Glutamatergic neuron (in vitro differentiated cells): ENCODE measurements around the gene CYTH1. TPM values are rescaled to one million over a fixed set of nuclear protein-coding genes. Genes with fewer than 3 reads are reported as not detected.
"Not testable (repeated sequence)": the region's sequence is repeated elsewhere in the genome, so short reads cannot be mapped to it uniquely, and the experiment has no call there.

ENCODE experiments used
- DNase-seq: peaks from one replicate; pipeline ENCODE4 v3.0.0; 2022
- H3K27ac Mint-ChIP-seq: one replicate; pipeline ENCODE4 v1.8.0; 2020; ENCODE audit warnings: mild to moderate bottlenecking, mixed read lengths, inconsistent platforms; ENCODE audit not compliant: unreplicated experiment
- H3K27me3 Mint-ChIP-seq: one replicate; pipeline ENCODE4 v1.8.0; 2020; ENCODE audit warnings: mild to moderate bottlenecking, moderate library complexity, mixed read lengths, inconsistent platforms; ENCODE audit not compliant: unreplicated experiment
- H3K36me3 Mint-ChIP-seq: one replicate; pipeline ENCODE4 v1.8.0; 2020; ENCODE audit warnings: mild to moderate bottlenecking, mixed read lengths, inconsistent platforms; ENCODE audit not compliant: unreplicated experiment
- H3K4me1 Mint-ChIP-seq: one replicate; pipeline ENCODE4 v1.8.0; 2020; ENCODE audit warnings: mild to moderate bottlenecking, low read depth, mixed read lengths, inconsistent platforms; ENCODE audit not compliant: unreplicated experiment
- H3K4me3 Mint-ChIP-seq: one replicate; pipeline ENCODE4 v1.8.0; 2020; ENCODE audit warnings: mild to moderate bottlenecking, mixed read lengths, inconsistent platforms; ENCODE audit not compliant: unreplicated experiment
- H3K9me3 Mint-ChIP-seq: one replicate; pipeline ENCODE4 v1.8.0; 2020; ENCODE audit warnings: mild to moderate bottlenecking, moderate library complexity, mixed read lengths, inconsistent platforms; ENCODE audit not compliant: unreplicated experiment
- total RNA-seq: library from RNA; stranded (reverse); fragmentation: NEBNext Ultra II Directional; extraction: Animal tissue kit (Norgen Biotek cat#: 25700); gene quantifications from one replicate; pipeline ENCODE4 v1.2.1, GENCODE V29; 2021; ENCODE audit not compliant: unreplicated experiment
- TF ChIP-seq, protein P1 (sequence below): fragments of 200-600 bp; sonication (generic); IDR thresholded peaks from one replicate; pipeline ENCODE4 v1.5.0; 2021; ENCODE audit not compliant: partially characterized antibody, unreplicated experiment

Gene CYTH1
- total RNA-seq, 1 donor from 2014 or later = 57.2 TPM

DNA sequence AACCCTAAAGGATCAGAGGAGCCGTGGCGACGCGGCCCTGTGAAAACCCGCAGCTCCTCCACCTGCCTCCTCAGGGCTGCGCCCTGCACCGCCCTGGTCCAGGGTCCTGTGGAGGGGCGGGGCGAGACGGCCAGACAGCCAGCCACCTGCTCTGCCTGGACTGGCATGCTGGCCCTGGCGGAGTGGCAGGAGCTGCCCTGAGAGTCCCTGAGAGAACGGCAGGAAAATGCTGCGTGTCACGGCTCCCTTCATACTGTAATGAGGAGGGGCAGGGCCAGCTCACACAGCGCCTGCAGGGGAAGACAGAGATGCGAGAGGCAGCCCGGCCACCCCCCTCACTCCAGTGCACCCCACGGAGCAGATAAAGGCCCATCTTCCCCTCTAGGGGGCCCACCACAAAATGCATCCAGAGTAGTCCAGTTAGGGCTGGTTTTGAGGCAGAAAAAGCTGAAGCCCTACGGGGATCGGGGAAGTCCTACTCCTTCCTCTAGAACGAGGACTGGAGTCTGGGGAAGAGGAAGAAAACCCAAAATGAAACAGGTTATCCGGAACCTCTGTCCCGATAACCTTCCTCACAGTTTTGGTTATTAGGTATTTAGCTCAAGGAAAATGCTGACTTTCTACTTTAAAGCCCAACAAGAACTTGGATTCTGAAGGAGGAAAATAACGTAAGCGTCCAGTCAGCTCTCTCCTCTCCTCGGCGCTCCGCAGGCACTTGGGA is 107.3 kb downstream of the CYTH1 start:
- Mint-ChIP-seq H3K27ac (no peak overlapping the region), H3K27me3 (no peaks in the 10 kb centered on the region), H3K4me3 (no peak overlapping the region), H3K36me3 (peaks cover 7% of the 10 kb centered on the region), H3K9me3 (peaks cover 2% of the 10 kb centered on the region), H3K4me1 (peaks cover under 1% of the 10 kb centered on the region)
- TF ChIP-seq, protein P1, sequence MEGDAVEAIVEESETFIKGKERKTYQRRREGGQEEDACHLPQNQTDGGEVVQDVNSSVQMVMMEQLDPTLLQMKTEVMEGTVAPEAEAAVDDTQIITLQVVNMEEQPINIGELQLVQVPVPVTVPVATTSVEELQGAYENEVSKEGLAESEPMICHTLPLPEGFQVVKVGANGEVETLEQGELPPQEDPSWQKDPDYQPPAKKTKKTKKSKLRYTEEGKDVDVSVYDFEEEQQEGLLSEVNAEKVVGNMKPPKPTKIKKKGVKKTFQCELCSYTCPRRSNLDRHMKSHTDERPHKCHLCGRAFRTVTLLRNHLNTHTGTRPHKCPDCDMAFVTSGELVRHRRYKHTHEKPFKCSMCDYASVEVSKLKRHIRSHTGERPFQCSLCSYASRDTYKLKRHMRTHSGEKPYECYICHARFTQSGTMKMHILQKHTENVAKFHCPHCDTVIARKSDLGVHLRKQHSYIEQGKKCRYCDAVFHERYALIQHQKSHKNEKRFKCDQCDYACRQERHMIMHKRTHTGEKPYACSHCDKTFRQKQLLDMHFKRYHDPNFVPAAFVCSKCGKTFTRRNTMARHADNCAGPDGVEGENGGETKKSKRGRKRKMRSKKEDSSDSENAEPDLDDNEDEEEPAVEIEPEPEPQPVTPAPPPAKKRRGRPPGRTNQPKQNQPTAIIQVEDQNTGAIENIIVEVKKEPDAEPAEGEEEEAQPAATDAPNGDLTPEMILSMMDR = no peak
- DNase-seq = no peak

DNA sequence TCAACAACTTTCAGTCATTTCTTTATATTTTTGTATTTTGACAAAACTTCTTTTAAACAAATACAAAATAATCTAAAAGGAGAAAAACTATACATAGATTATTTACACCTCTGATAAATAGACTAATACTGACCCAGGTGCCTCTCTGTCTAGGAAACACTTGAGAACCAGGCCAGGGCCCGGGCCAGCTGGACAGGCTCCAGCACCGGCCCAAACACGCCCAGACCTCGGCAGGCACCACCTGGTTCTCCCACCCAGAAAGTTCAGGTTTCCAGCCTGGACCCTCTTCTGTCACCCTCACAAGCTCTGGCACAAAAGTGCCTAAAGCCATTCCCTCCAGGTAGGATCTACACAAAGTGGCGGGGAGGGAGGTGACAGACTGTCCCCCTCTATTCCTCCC is 107.9 kb downstream of the CYTH1 start:
- TF ChIP-seq, protein P1 = no peak
- H3K36me3 Mint-ChIP-seq = peaks cover 9% of the 10 kb centered on the region
- H3K9me3 Mint-ChIP-seq = peaks cover 6% of the 10 kb centered on the region
- no peak for DNase-seq
- H3K27me3 Mint-ChIP-seq = peaks cover 2% of the 10 kb centered on the region
- H3K4me3 Mint-ChIP-seq = no peak overlapping the region
- no peaks in the 10 kb centered on the region for H3K4me1 Mint-ChIP-seq
- H3K27ac Mint-ChIP-seq = no peak overlapping the region

DNA sequence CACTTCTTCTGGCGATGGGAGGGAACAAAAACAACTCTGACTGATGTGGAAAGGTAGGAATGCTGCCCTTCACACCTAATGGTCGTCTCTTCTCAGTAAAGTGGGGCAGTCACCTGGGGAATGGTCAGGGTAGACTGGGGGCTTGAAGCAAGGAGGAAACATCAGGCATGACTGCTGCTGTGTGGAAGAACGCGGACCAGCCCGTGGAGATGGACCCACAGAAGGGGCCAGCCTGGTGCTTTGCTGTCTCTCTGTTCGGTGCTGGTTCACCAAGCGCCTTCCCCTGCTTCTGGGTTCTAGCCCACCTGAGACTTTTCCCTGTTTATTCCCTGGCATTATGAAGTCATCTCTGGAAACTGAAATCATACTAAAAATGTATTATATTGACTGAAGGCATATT is 108.7 kb downstream of the CYTH1 start:
- H3K27ac Mint-ChIP-seq = no peak overlapping the region
- DNase-seq = no peak

DNA sequence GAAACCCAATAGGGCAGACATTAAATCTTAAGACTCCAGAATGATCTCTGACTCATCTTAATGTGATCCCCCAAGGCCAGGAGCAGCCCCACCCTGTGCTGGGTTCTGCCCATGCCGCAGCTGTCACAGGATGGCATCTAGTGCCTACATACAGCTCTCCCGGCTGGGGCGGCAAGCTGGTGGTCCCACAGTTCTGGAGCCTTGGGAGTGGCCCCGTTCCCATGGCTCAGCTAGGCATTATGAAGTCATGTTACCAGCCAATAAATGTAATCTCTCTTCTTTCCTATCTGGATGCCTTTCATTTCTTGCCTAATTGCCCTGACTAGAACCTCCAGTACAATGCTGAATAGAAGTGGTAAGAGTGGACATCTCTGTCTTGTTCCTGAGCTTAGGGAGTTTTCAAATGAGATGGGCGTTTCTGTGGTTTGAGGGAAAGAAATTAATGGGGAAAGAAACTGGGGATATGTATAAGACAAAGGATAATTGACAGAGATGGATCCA is 109.2 kb downstream of the CYTH1 start:
- H3K27ac Mint-ChIP-seq = no peak overlapping the region

More for the DNA sequence above, 108.7 kb downstream of the CYTH1 start:
- H3K4me3 Mint-ChIP-seq = no peak overlapping the region
- H3K27me3 Mint-ChIP-seq = peaks cover 4% of the 10 kb centered on the region
- peaks cover 6% of the 10 kb centered on the region for H3K9me3 Mint-ChIP-seq
- TF ChIP-seq, protein P1 = no peak
- H3K36me3 Mint-ChIP-seq = peaks cover 11% of the 10 kb centered on the region
- H3K4me1 Mint-ChIP-seq = no peaks in the 10 kb centered on the region

DNA sequence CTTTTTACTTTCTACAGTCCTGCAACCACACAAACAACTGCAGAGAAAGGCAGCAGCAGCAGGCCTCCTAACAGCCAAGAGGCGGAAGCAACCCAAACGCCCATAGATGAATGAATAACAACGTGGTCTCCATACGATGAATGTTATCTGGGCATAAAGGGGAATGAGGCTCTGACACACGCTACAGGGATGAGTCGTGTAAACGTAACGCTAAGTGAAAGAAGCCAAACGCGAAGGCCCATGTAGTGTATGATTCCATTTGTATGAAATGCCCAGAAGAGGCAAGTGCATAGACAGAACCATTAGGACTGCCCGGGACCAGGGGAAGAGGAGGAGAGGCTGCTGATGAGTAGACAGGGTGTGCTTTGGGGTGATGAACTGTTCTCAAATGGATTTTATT is 110.1 kb downstream of the CYTH1 start:
- Mint-ChIP-seq H3K4me1 (no peaks in the 10 kb centered on the region), H3K36me3 (peaks cover 11% of the 10 kb centered on the region)
- no peak for DNase-seq

More for the DNA sequence above, 109.2 kb downstream of the CYTH1 start:
- Mint-ChIP-seq H3K4me1 (no peaks in the 10 kb centered on the region), H3K4me3 (no peak overlapping the region), H3K27me3 (peaks cover 4% of the 10 kb centered on the region), H3K36me3 (peaks cover 11% of the 10 kb centered on the region), H3K9me3 (peaks cover 6% of the 10 kb centered on the region)
- DNase-seq = no peak
- TF ChIP-seq, protein P1 = no peak

DNA sequence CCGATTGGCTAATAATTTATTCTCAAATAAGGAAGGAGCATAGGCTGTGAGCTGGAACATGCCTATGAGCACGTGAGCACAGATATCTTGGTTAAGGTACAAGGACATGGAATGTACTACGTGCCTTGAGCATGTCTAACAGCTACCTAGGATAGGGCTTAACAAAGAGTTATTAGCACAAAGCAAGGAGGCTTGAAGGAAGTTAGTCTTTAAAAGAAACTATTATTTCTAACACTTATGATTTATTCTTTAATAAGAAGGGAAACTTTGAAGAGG is 110.4 kb downstream of the CYTH1 start:
- not testable (repeated sequence) for H3K27ac Mint-ChIP-seq, H3K4me1 Mint-ChIP-seq, H3K4me3 Mint-ChIP-seq

More for the DNA sequence above, 110.1 kb downstream of the CYTH1 start:
- Mint-ChIP-seq H3K27ac (no peak overlapping the region), H3K9me3 (peaks cover 6% of the 10 kb centered on the region), H3K27me3 (peaks cover 4% of the 10 kb centered on the region), H3K4me3 (no peak overlapping the region)
- TF ChIP-seq, protein P1 = no peak

More for the DNA sequence above, 110.4 kb downstream of the CYTH1 start:
- not testable (repeated sequence) for DNase-seq, H3K27me3 Mint-ChIP-seq, H3K9me3 Mint-ChIP-seq
- H3K36me3 Mint-ChIP-seq = peaks cover 11% of the 10 kb centered on the region
